Trophoblast cell (in vitro differentiated cells and primary cell): Measurements from ENCODE around the gene CDK3.

ENCODE experiments used
- DNase-seq, 2 donors: peaks; one replicate each; pipeline ENCODE4 v3.0.0-alpha.2; 2016
- H2AFZ ChIP-seq: 2 replicates; pipeline ENCODE4 v1.6.1; 2013; ENCODE audit warnings: low read length, moderate library complexity, mild to moderate bottlenecking; ENCODE audit not compliant: insufficient read depth, poor library complexity
- H2AK5ac ChIP-seq: 2 replicates; pipeline ENCODE4 v1.6.1; 2013; ENCODE audit warnings: mild to moderate bottlenecking, low read length
- H2BK120ac ChIP-seq: 2 replicates; pipeline ENCODE4 v1.6.1; 2013; ENCODE audit warnings: low read length, mild to moderate bottlenecking, moderate library complexity; ENCODE audit not compliant: insufficient read depth, poor library complexity
- H2BK12ac ChIP-seq: 2 replicates; pipeline ENCODE4 v1.6.1; 2013; ENCODE audit warnings: mild to moderate bottlenecking, low read length, moderate library complexity
- H2BK5ac ChIP-seq: 2 replicates; pipeline ENCODE4 v1.6.1; 2013; ENCODE audit warnings: low read length, low read depth, moderate library complexity, mild to moderate bottlenecking; ENCODE audit not compliant: poor library complexity
- H3K14ac ChIP-seq: 2 replicates; pipeline ENCODE4 v1.6.1; 2013; ENCODE audit warnings: mild to moderate bottlenecking, low read length
- H3K18ac ChIP-seq: 2 replicates; pipeline ENCODE4 v1.6.1; 2013; ENCODE audit warnings: mild to moderate bottlenecking, low read length
- H3K23ac ChIP-seq: 2 replicates; pipeline ENCODE4 v1.6.1; 2013; ENCODE audit warnings: low read length
- H3K27ac ChIP-seq: 2 replicates; pipeline ENCODE4 v1.5.1; 2013; ENCODE audit warnings: low read depth, mild to moderate bottlenecking, inconsistent platforms, low read length, moderate library complexity
- H3K27me3 ChIP-seq: 2 replicates; pipeline ENCODE4 v1.6.1; 2013; ENCODE audit warnings: inconsistent platforms, mild to moderate bottlenecking, low read length, moderate library complexity; ENCODE audit not compliant: insufficient read depth
- H3K36me3 ChIP-seq, 2 experiments: 1 replicate in 1 of 2; 2 replicates in 1 of 2; pipeline ENCODE4 v1.6.1; 2013; ENCODE audit warnings: low read length in 2 of 2, mild to moderate bottlenecking in 2 of 2, moderate library complexity in 1 of 2; ENCODE audit not compliant: insufficient read depth in 2 of 2, control insufficient read depth in 1 of 2
- H3K4ac ChIP-seq: 2 replicates; pipeline ENCODE4 v1.6.1; 2013; ENCODE audit warnings: low read depth, mild to moderate bottlenecking, low read length, moderate library complexity
- H3K4me1 ChIP-seq, 2 experiments: 1 replicate in 1 of 2; 2 replicates in 1 of 2; pipeline ENCODE4 v1.6.1; 2013; ENCODE audit warnings: low read length in 2 of 2, mild to moderate bottlenecking in 2 of 2, moderate library complexity in 1 of 2; ENCODE audit not compliant: insufficient read depth in 2 of 2, control insufficient read depth in 1 of 2
- H3K4me2 ChIP-seq: 2 replicates; pipeline ENCODE4 v1.6.1; 2013; ENCODE audit warnings: inconsistent platforms, mild to moderate bottlenecking, low read length, moderate library complexity
- H3K4me3 ChIP-seq: 2 replicates; pipeline ENCODE4 v1.5.1; 2013; ENCODE audit warnings: mild to moderate bottlenecking, low read depth, low read length, inconsistent platforms
- H3K79me1 ChIP-seq: one replicate; pipeline ENCODE4 v1.6.1; 2013; ENCODE audit warnings: low read length
- H3K79me2 ChIP-seq: 2 replicates; pipeline ENCODE4 v1.6.1; 2013; ENCODE audit warnings: low read length, mild to moderate bottlenecking; ENCODE audit not compliant: control insufficient read depth, insufficient read depth, poor library complexity
- H3K9ac ChIP-seq: 2 replicates; pipeline ENCODE4 v1.6.1; 2013; ENCODE audit warnings: mild to moderate bottlenecking, low read length
- H3K9me3 ChIP-seq: 2 replicates; pipeline ENCODE4 v1.6.1; 2013; ENCODE audit warnings: low read depth, mild to moderate bottlenecking, control low read depth, inconsistent platforms, low read length; ENCODE audit not compliant: insufficient read depth
- H4K12ac ChIP-seq: 2 replicates; pipeline ENCODE4 v1.6.1; 2013; ENCODE audit warnings: low read depth, mild to moderate bottlenecking, low read length, moderate library complexity
- H4K8ac ChIP-seq: 2 replicates; pipeline ENCODE4 v1.6.1; 2013; ENCODE audit warnings: low read depth, mild to moderate bottlenecking, low read length, moderate library complexity
- H4K91ac ChIP-seq: one replicate; pipeline ENCODE4 v1.6.1; 2013; ENCODE audit warnings: low read depth, mild to moderate bottlenecking, low read length, moderate library complexity
- WGBS: extraction: QIAGEN DNeasy Blood & Tissue Kit; methylation state at CpG from one replicate; pipeline ENCODE4 v1.1.7; 2013; ENCODE audit warnings: missing lambda C conversion rate; ENCODE audit not compliant: insufficient read length, insufficient coverage; ENCODE audit errors: extremely low coverage; 5-methylcytosine and 5-hydroxymethylcytosine counted together

The CDK3 gene

DNA sequence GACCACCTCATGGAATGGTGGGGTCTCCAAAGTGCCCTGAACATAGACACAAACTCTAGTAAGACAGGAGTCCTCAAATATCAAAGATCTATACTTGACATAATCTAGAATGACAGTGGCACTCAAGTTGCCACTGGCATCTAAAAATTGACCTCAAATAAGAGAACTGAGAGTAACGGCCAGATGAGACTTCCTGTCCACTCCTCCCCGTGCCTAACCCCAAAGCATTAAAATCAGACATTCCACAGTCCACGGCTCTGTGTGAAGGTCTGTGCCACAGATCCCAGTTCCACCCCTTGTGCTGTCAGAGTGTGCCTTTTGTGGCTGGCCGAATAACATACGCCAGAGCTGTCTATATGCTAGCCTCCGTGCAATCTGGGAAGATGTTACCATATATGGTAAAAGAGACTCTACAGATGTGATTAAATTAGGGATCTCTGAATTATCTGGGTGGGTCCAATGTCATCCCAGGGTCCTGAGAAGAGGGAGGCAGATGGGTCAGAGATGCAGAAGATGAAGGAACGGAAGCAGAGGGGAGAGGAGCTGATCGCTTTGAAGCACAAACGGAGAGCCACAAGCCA is 47.5 kb downstream of the CDK3 start:
- no peak overlapping the region for H3K9ac ChIP-seq
- H2BK120ac ChIP-seq: no peak overlapping the region

GRCh38 chr17:76048711-76049110 is 48.1 kb downstream of the CDK3 start:
- no peak overlapping the region for H4K12ac ChIP-seq
- H3K36me3 ChIP-seq: peaks cover 65 to 76% of the 10 kb centered on the region in 2 experiments
- no peak overlapping the region for H4K8ac ChIP-seq
- peaks cover under 1% of the 10 kb centered on the region for H3K79me1 ChIP-seq
- H3K4me1 ChIP-seq: peaks cover 0 to 8% of the 10 kb centered on the region in 2 experiments
- no peak overlapping the region for H2AFZ ChIP-seq
- H3K14ac ChIP-seq: no peak overlapping the region
- H2BK12ac ChIP-seq: no peak overlapping the region
- no peaks in the 10 kb centered on the region for H3K9me3 ChIP-seq
- H2AK5ac ChIP-seq: no peak overlapping the region
- no CpG with 5 or more reads among the region's 9 CpGs for WGBS
- no peak overlapping the region for H2BK5ac ChIP-seq
- no peak overlapping the region for H3K4me3 ChIP-seq
- H3K4ac ChIP-seq: no peak overlapping the region
- no peaks in the 10 kb centered on the region for H3K79me2 ChIP-seq
- H3K9ac ChIP-seq: no peak overlapping the region
- H3K4me2 ChIP-seq: no peak overlapping the region
- no peak overlapping the region for H3K27ac ChIP-seq
- no peak overlapping the region for H2BK120ac ChIP-seq
- H3K18ac ChIP-seq: no peak overlapping the region
- DNase-seq: peak; percentile 30 to 66
- no peak overlapping the region for H3K23ac ChIP-seq
- no peak overlapping the region for H4K91ac ChIP-seq
- H3K27me3 ChIP-seq: no peaks in the 10 kb centered on the region

More for the DNA sequence above, 47.5 kb downstream of the CDK3 start:
- H3K27me3 ChIP-seq: no peaks in the 10 kb centered on the region
- no peak overlapping the region for H3K14ac ChIP-seq
- H3K4me2 ChIP-seq: no peak overlapping the region
- no peak overlapping the region for H3K4me3 ChIP-seq
- peaks cover 68 to 80% of the 10 kb centered on the region in 2 experiments for H3K36me3 ChIP-seq
- no peak for DNase-seq
- no peak overlapping the region for H3K23ac ChIP-seq
- no peak overlapping the region for H3K4ac ChIP-seq
- no peaks in the 10 kb centered on the region for H3K9me3 ChIP-seq
- no peaks in the 10 kb centered on the region for H3K79me2 ChIP-seq
- no peak overlapping the region for H2BK5ac ChIP-seq
- H3K27ac ChIP-seq: no peak overlapping the region
- no peak overlapping the region for H3K18ac ChIP-seq
- WGBS: no CpG with 5 or more reads among the region's 9 CpGs
- H4K91ac ChIP-seq: no peak overlapping the region
- H2AFZ ChIP-seq: no peak overlapping the region
- no peak overlapping the region for H4K8ac ChIP-seq
- H2BK12ac ChIP-seq: no peak overlapping the region
- H3K4me1 ChIP-seq: peaks cover 0 to 3% of the 10 kb centered on the region in 2 experiments
- no peak overlapping the region for H4K12ac ChIP-seq
- no peak overlapping the region for H2AK5ac ChIP-seq
- H3K79me1 ChIP-seq: no peaks in the 10 kb centered on the region

- Histone ChIP-seq H3K4me2 (no peak overlapping the region), H3K4me1 (peaks cover 0 to 11% of the 10 kb centered on the region in 2 experiments), H3K79me1 (peaks cover 2% of the 10 kb centered on the region), H3K36me3 (peaks cover 61 to 71% of the 10 kb centered on the region in 2 experiments), H3K79me2 (no peaks in the 10 kb centered on the region), H4K91ac (no peak overlapping the region), H2BK5ac (no peak overlapping the region), H2AK5ac (no peak overlapping the region), H3K4ac (no peak overlapping the region), H3K9ac (no peak overlapping the region), H3K4me3 (no peak overlapping the region), H2BK120ac (no peak overlapping the region), H4K8ac (no peak overlapping the region), H2AFZ (no peak overlapping the region), H2BK12ac (no peak overlapping the region), H3K18ac (no peak overlapping the region), H3K23ac (no peak overlapping the region), H3K9me3 (no peaks in the 10 kb centered on the region), H4K12ac (no peak overlapping the region), H3K14ac (no peak overlapping the region), H3K27ac (no peak overlapping the region), H3K27me3 (no peaks in the 10 kb centered on the region)
- no peak for DNase-seq
- WGBS: no CpG with 5 or more reads among the region's 3 CpGs
These were observed 48.6 kb downstream of the CDK3 start for GRCh38 chr17:76049239-76049638.

GRCh38 chr17:76049836-76050537 is 49.3 kb downstream of the CDK3 start:
- Histone ChIP-seq H3K27ac (no peak overlapping the region), H4K91ac (no peak overlapping the region), H3K23ac (no peak overlapping the region), H3K79me2 (no peaks in the 10 kb centered on the region), H3K36me3 (peaks cover 54 to 63% of the 10 kb centered on the region in 2 experiments), H3K27me3 (no peaks in the 10 kb centered on the region), H2BK5ac (no peak overlapping the region), H3K18ac (no peak overlapping the region), H3K14ac (no peak overlapping the region), H3K4me3 (no peak overlapping the region), H2BK120ac (no peak overlapping the region), H2AFZ (no peak overlapping the region), H2AK5ac (no peak overlapping the region), H3K4me2 (no peak overlapping the region), H3K9me3 (no peaks in the 10 kb centered on the region), H3K79me1 (peaks cover 2% of the 10 kb centered on the region), H4K12ac (no peak overlapping the region), H2BK12ac (no peak overlapping the region), H4K8ac (no peak overlapping the region), H3K9ac (no peak overlapping the region), H3K4me1 (peaks cover 3 to 11% of the 10 kb centered on the region in 2 experiments), H3K4ac (no peak overlapping the region)
- DNase-seq: no peak
- WGBS: no CpG with 5 or more reads among the region's 15 CpGs
